IMR-90 (cell line): ENCODE measurements around the gene RAP2B. TPM values are rescaled to one million over a fixed set of nuclear protein-coding genes. Genes with fewer than 3 reads are reported as not detected.
A peak's percentile ranks its signal among the peaks of the same experiment; 100 is the strongest.

Experiments used
- ATAC-seq: fragments of 200-7000 bp; cut with Tn5 transposase; 2 replicates; pipeline ENCODE4 v1.9.1; 2020; ENCODE audit warnings: low read depth, mild to moderate bottlenecking, moderate library complexity
- BruUV-seq: library from RNA; stranded (reverse); fragments of 400-500 nt; replicated peaks from 2 replicates; lab custom pipeline; 2021; lab: Mats Ljungman, UMichigan
- CTCF ChIA-PET: fragments of 300-600 bp; formaldehyde crosslinking; extraction: SDS; loops from one replicate; lab custom pipeline; 2021; ENCODE audit warnings: antibody characterized with exemption; lab: Yijun Ruan, JAX
- POLR2A ChIA-PET: fragments of 300-600 bp; sonication (Branson Sonifier 250); formaldehyde crosslinking; loops from one replicate; lab custom pipeline; 2022; ENCODE audit warnings: antibody characterized with exemption; ENCODE audit not compliant: unreplicated experiment; lab: Charles Lee
- DNase-seq: peaks from one replicate; pipeline ENCODE4 v3.0.0; 2013
- H2AFZ ChIP-seq: replicated peaks from 2 replicates; pipeline ENCODE3; 2013; ENCODE audit warnings: low read length, mild to moderate bottlenecking; ENCODE audit not compliant: poor library complexity
- H2AK5ac ChIP-seq: 2 replicates; pipeline ENCODE4 v1.6.1; 2013; ENCODE audit warnings: low read depth, low read length, inconsistent platforms
- H2AK9ac ChIP-seq: replicated peaks from 2 replicates; pipeline ENCODE3; 2013; ENCODE audit warnings: mild to moderate bottlenecking, low read depth, low read length, moderate library complexity; ENCODE audit not compliant: poor library complexity
- H2BK120ac ChIP-seq: 2 replicates; pipeline ENCODE4 v1.6.1; 2013; ENCODE audit warnings: low read depth, low read length, inconsistent platforms
- H2BK15ac ChIP-seq: 3 replicates; pipeline ENCODE4 v1.6.1; 2013; ENCODE audit warnings: low read depth, low read length, inconsistent platforms
- H2BK20ac ChIP-seq: 2 replicates; pipeline ENCODE4 v1.6.1; 2013; ENCODE audit warnings: low read depth, mild to moderate bottlenecking, inconsistent platforms, low read length, moderate library complexity
- H2BK5ac ChIP-seq: 2 replicates; pipeline ENCODE4 v1.6.1; 2013; ENCODE audit warnings: mild to moderate bottlenecking, low read depth, low read length, inconsistent platforms; ENCODE audit not compliant: poor library complexity, severe bottlenecking
- H3K14ac ChIP-seq: replicated peaks from 2 replicates; pipeline ENCODE4 v1.6.1; 2013; ENCODE audit warnings: low read depth, low read length, inconsistent platforms
- H3K18ac ChIP-seq: 2 replicates; pipeline ENCODE4 v1.6.1; 2013; ENCODE audit warnings: low read depth, low read length, control low read depth
- H3K23ac ChIP-seq: 2 replicates; pipeline ENCODE4 v1.6.1; 2013; ENCODE audit warnings: low read depth, low read length, inconsistent platforms
- H3K27ac ChIP-seq: 2 replicates; pipeline ENCODE4 v1.5.1; 2013; ENCODE audit warnings: mild to moderate bottlenecking, control low read depth, low read length; ENCODE audit not compliant: insufficient read depth
- H3K27me3 ChIP-seq: 2 replicates; pipeline ENCODE4 v1.6.1; 2013; ENCODE audit warnings: low read length; ENCODE audit not compliant: control insufficient read depth, insufficient read depth
- H3K36me3 ChIP-seq: 2 replicates; pipeline ENCODE4 v1.6.1; 2013; ENCODE audit warnings: low read length, mixed read lengths; ENCODE audit not compliant: control insufficient read depth, insufficient read depth
- H3K4ac ChIP-seq: 2 replicates; pipeline ENCODE4 v1.6.1; 2013; ENCODE audit warnings: low read depth, low read length, inconsistent platforms
- H3K4me1 ChIP-seq: 2 replicates; pipeline ENCODE4 v1.6.1; 2013; ENCODE audit warnings: low read length, mixed read lengths; ENCODE audit not compliant: control insufficient read depth, insufficient read depth
- H3K4me2 ChIP-seq: 2 replicates; pipeline ENCODE4 v1.6.1; 2013; ENCODE audit warnings: low read depth, mild to moderate bottlenecking, control low read depth, low read length, moderate library complexity
- H3K4me3 ChIP-seq: 2 replicates; pipeline ENCODE4 v1.5.1; 2013; ENCODE audit warnings: low read depth, mild to moderate bottlenecking, control low read depth, low read length, moderate library complexity; ENCODE audit not compliant: insufficient read depth
- H3K56ac ChIP-seq: 2 replicates; pipeline ENCODE4 v1.6.1; 2013; ENCODE audit warnings: low read length, inconsistent platforms; ENCODE audit not compliant: insufficient read depth; ENCODE audit errors: extremely low read depth
- H3K79me1 ChIP-seq, 2 experiments: 2 replicates each; pipeline ENCODE4 v1.6.1; 2013; ENCODE audit warnings: low read length in 2 of 2, inconsistent platforms in 1 of 2, low read depth in 1 of 2
- H3K9ac ChIP-seq: 2 replicates; pipeline ENCODE4 v1.6.1; 2013; ENCODE audit warnings: low read depth, low read length, control low read depth
- H3K9me1 ChIP-seq: 2 replicates; pipeline ENCODE4 v1.6.1; 2013; ENCODE audit warnings: low read length, inconsistent platforms; ENCODE audit not compliant: insufficient read depth
- H3K9me3 ChIP-seq: 2 replicates; pipeline ENCODE4 v1.6.1; 2013; ENCODE audit warnings: low read length; ENCODE audit not compliant: control insufficient read depth, insufficient read depth
- H4K20me1 ChIP-seq: 2 replicates; pipeline ENCODE4 v1.6.1; 2013; ENCODE audit warnings: low read length, inconsistent platforms; ENCODE audit not compliant: insufficient read depth
- H4K5ac ChIP-seq: 2 replicates; pipeline ENCODE4 v1.6.1; 2013; ENCODE audit warnings: mild to moderate bottlenecking, low read depth, low read length, control low read depth
- H4K8ac ChIP-seq, 2 experiments: 2 replicates each; pipeline ENCODE4 v1.6.1; 2013; ENCODE audit warnings: low read depth in 2 of 2, low read length in 2 of 2, control low read depth in 1 of 2, inconsistent platforms in 1 of 2
- H4K91ac ChIP-seq: 2 replicates; pipeline ENCODE4 v1.6.1; 2013; ENCODE audit warnings: low read depth, low read length, inconsistent platforms; ENCODE audit not compliant: insufficient read depth
- BHLHE40 ChIP-seq: fragments of 150-350 bp; IDR thresholded peaks from 2 replicates; pipeline ENCODE4 v1.6.1; 2016; ENCODE audit warnings: mild to moderate bottlenecking, low read depth, low read length
- CEBPB ChIP-seq: IDR thresholded peaks from 2 replicates; pipeline ENCODE4 v1.6.1; 2012; ENCODE audit warnings: low read depth, low read length, improper control_type of control experiment
- CHD1 ChIP-seq: IDR thresholded peaks from 2 replicates; pipeline ENCODE4 v1.6.1; 2012; ENCODE audit warnings: low read depth, low read length, improper control_type of control experiment
- CTCF ChIP-seq: conservative IDR thresholded peaks from 2 replicates; pipeline ENCODE4 v1.5.1; 2012; ENCODE audit warnings: mild to moderate bottlenecking, low read depth, low read length, improper control_type of control experiment
- MAFK ChIP-seq: IDR thresholded peaks from 2 replicates; pipeline ENCODE4 v1.6.1; 2012; ENCODE audit warnings: low read depth, low read length, improper control_type of control experiment
- MXI1 ChIP-seq: IDR thresholded peaks from 2 replicates; pipeline ENCODE4 v1.6.1; 2012; ENCODE audit warnings: low read depth, mild to moderate bottlenecking, low read length, moderate library complexity, borderline replicate concordance
- NFE2L2 ChIP-seq: fragments of 150-350 bp; IDR thresholded peaks from 2 replicates; pipeline ENCODE4 v1.6.1; 2016; ENCODE audit warnings: low read depth, mild to moderate bottlenecking, low read length
- POLR2A ChIP-seq: IDR thresholded peaks from 2 replicates; pipeline ENCODE4 v1.6.1; 2012; ENCODE audit warnings: mild to moderate bottlenecking, low read depth, low read length
- RCOR1 ChIP-seq: IDR thresholded peaks from 2 replicates; pipeline ENCODE4 v1.6.1; 2012; ENCODE audit warnings: mild to moderate bottlenecking, low read length, improper control_type of control experiment; ENCODE audit not compliant: insufficient replicate concordance
- RFX5 ChIP-seq: IDR thresholded peaks from 2 replicates; pipeline ENCODE4 v1.8.0; 2012; ENCODE audit warnings: low read depth, mild to moderate bottlenecking, low read length, moderate library complexity
- SMC3 ChIP-seq: fragments of 150-350 bp; IDR thresholded peaks from 2 replicates; pipeline ENCODE4 v1.6.1; 2016; ENCODE audit warnings: low read depth, mild to moderate bottlenecking, antibody characterized with exemption, low read length, moderate library complexity
- USF2 ChIP-seq: fragments of 150-350 bp; IDR thresholded peaks from 2 replicates; pipeline ENCODE4 v1.6.1; 2017; ENCODE audit warnings: mild to moderate bottlenecking, antibody characterized with exemption, low read length, low read depth
- WGBS, 2 experiments: methylation state at CpG; one replicate each; pipeline versions ENCODE4 v1.1.5 to v1.1.7; 2013; ENCODE audit warnings: missing lambda C conversion rate in 2 of 2; ENCODE audit not compliant: insufficient read length in 1 of 2; ENCODE audit errors: extremely low coverage in 2 of 2; 5-methylcytosine and 5-hydroxymethylcytosine counted together
- dilution Hi-C: fragments of 300-500 bp; cut with HindIII; formaldehyde crosslinking; loops from one replicate; pipeline ENCODE4 v1.14.3; 2018; ENCODE audit warnings: low sequenced_read_pairs; ENCODE audit not compliant: unreplicated experiment
- in situ Hi-C: fragments of 300-500 bp; cut with MboI; formaldehyde crosslinking; loops from 3 replicates; pipeline ENCODE4 v1.14.3; 2019; ENCODE audit warnings: low sequenced_read_pairs, inconsistent platforms, mixed read lengths
- intact Hi-C: fragments of 100-400 bp; cut with micrococcal nuclease; formaldehyde crosslinking; loops from 2 replicates; pipeline ENCODE4 v1.10.0; 2022
- polyA plus RNA-seq, 3 experiments: library from polyadenylated mRNA; depleted of rRNA; stranded (reverse); fragments of >200 nt; gene quantifications; 2 replicates each; pipeline ENCODE4 v1.2.3, GENCODE V29; 2012; ENCODE audit warnings: low replicate concordance in 1 of 3
- total RNA-seq: library from RNA; depleted of rRNA; stranded (reverse); fragments of >200 nt; gene quantifications from 2 replicates; pipeline ENCODE4 v1.2.3, GENCODE V29; 2012
- TF ChIP-seq, protein P1 (sequence below): fragments of 150-350 bp; IDR thresholded peaks from 2 replicates; pipeline ENCODE4 v1.6.1; 2016; ENCODE audit warnings: low read depth, mild to moderate bottlenecking, low read length, moderate library complexity, borderline replicate concordance

Gene RAP2B
- total and polyA plus RNA-seq, 2 of the 4 experiments (the other 2 are of a cell fraction) = 6.6 to 12.4 TPM

DNA sequence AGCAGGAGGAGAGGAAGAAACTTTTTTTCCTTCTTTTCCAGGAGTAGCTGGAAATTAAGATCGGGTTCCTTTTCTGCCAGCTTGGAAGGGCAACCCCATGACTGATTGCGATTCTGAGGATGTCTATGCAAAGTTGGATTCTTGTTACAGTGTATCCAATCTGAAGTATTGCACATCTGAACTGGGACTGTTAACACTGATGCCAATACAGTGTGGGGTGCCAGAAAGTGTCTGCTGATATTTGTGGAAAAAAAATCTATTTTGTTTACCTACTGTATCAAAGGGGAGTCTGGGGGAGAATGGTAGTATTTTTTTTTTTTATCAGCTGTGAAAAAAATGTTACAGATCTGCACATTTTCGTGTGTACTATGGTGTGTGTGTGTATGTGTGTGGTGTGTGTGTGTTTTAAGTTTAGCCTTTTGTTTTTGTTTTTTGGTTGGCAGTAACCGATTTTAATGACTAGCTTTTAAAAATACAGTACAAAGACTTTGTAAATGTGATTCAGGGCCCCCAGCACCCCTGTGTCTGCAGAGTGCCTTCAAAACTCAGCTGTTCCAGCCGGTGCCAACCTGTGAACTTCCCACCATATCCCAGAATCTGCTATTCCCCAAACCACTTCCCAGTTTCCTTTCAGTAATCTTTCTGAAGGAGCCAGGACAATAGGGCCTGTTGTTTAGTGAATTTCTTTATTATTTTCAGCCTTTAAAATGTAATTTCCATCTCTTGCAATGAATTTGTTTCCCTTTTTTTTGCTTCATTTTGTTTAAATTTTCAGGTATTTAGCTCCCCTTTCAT lies 1.9 kb downstream of the RAP2B start:
- in situ Hi-C loops = loop anchor here (10.0 to 25.0 kb wide), 3 partner anchors 121 to 598 kb away; no protein-coding TSS in a partner anchor
- Histone ChIP-seq H2BK120ac (no peak overlapping the region), H2AK9ac (no peak overlapping the region), H4K20me1 (peaks cover 36% of the 10 kb centered on the region), H3K27ac (peak overlapping the region; percentile 33; the same call in 1 of the 2 replicates), H3K9me1 (peaks cover 5% of the 10 kb centered on the region; the same call in 1 of the 2 replicates), H3K18ac (peak overlapping the region; percentile 42; the same call in 1 of the 2 replicates), H3K4me2 (peak overlapping the region; percentile 96), H3K14ac (peak overlapping the region; percentile 81), H3K9ac (peak overlapping the region; percentile 90), H2AK5ac (0 out of 2 replicates have a peak overlapping the region, but pooled peaks have one; percentile 20), H3K36me3 (no peaks in the 10 kb centered on the region), H4K5ac (no peak overlapping the region), H3K9me3 (no peaks in the 10 kb centered on the region), H2BK15ac (no peak overlapping the region), H3K56ac (peak overlapping the region; percentile 82; the same call in 1 of the 2 replicates), H3K4me3 (peak overlapping the region; percentile 97), H3K23ac (peak overlapping the region; percentile 92), H2BK5ac (peak overlapping the region; percentile 49), H4K8ac (peak overlapping the region in 1 of 2 experiments; percentile 31; a peak in 1 of 4 replicates), H2BK20ac (0 out of 2 replicates have a peak overlapping the region, but pooled peaks have one; percentile 28), H2AFZ (no peak overlapping the region), H4K91ac (no peak overlapping the region), H3K4ac (peak overlapping the region; percentile 50; the same call in 1 of the 2 replicates), H3K27me3 (no peaks in the 10 kb centered on the region), H3K4me1 (peaks cover 4% of the 10 kb centered on the region; the same call in 1 of the 2 replicates), H3K79me1 (peaks cover 3 to 5% of the 10 kb centered on the region in 2 experiments; a peak in 3 of 4 replicates)
- ATAC-seq (no peak), DNase-seq (no peak)
- TSS peak; percentile 45 for BruUV-seq
- POLR2A ChIA-PET = interaction anchor here (0.7 kb wide), 1 partner anchor 10 kb away, joined by 7 read pairs; no protein-coding TSS in a partner anchor
- WGBS, 2 experiments = 0% methylated on average over 2 of the region's 5 CpGs; no CpG with 5 or more reads in 1 of the 2 experiments
- CTCF ChIA-PET = interaction anchor here (1.2 to 3.2 kb wide), 3 partner anchors 121 to 136 kb away, joined by 3 to 7 read pairs (median 3); no protein-coding TSS in a partner anchor
- dilution Hi-C loops = no loop called here
- intact Hi-C loops = loop anchor here (1.0 to 10.0 kb wide), 5 partner anchors 83 to 605 kb away; no protein-coding TSS in a partner anchor
- TF ChIP-seq CTCF (no peak), RCOR1 (no peak), MXI1 (no peak), BHLHE40 (no peak), CHD1 (no peak), SMC3 (no peak), MAFK (no peak), POLR2A (no peak), NFE2L2 (no peak), RFX5 (no peak), CEBPB (no peak), USF2 (no peak)
- TF ChIP-seq, protein P1, sequence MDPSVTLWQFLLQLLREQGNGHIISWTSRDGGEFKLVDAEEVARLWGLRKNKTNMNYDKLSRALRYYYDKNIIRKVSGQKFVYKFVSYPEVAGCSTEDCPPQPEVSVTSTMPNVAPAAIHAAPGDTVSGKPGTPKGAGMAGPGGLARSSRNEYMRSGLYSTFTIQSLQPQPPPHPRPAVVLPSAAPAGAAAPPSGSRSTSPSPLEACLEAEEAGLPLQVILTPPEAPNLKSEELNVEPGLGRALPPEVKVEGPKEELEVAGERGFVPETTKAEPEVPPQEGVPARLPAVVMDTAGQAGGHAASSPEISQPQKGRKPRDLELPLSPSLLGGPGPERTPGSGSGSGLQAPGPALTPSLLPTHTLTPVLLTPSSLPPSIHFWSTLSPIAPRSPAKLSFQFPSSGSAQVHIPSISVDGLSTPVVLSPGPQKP = no peak
